DOHH2 (cell line): ENCODE results near the gene SCYL1.

Experiments used
- EZH2phosphoT487 ChIP-seq: fragments of 200-600 bp; sonication (generic); IDR thresholded peaks from 2 replicates; pipeline ENCODE4 v1.6.1; 2017; ENCODE audit warnings: borderline replicate concordance, mild to moderate bottlenecking, antibody characterized with exemption, low read length, moderate library complexity, mixed read lengths
- TF ChIP-seq, protein P1 (sequence below): fragments of 200-600 bp; sonication (generic); IDR thresholded peaks from one replicate; pipeline ENCODE4 v1.5.1; 2014; ENCODE audit warnings: antibody characterized with exemption, mild to moderate bottlenecking, low read depth, low read length; ENCODE audit not compliant: poor library complexity, severe bottlenecking

DNA sequence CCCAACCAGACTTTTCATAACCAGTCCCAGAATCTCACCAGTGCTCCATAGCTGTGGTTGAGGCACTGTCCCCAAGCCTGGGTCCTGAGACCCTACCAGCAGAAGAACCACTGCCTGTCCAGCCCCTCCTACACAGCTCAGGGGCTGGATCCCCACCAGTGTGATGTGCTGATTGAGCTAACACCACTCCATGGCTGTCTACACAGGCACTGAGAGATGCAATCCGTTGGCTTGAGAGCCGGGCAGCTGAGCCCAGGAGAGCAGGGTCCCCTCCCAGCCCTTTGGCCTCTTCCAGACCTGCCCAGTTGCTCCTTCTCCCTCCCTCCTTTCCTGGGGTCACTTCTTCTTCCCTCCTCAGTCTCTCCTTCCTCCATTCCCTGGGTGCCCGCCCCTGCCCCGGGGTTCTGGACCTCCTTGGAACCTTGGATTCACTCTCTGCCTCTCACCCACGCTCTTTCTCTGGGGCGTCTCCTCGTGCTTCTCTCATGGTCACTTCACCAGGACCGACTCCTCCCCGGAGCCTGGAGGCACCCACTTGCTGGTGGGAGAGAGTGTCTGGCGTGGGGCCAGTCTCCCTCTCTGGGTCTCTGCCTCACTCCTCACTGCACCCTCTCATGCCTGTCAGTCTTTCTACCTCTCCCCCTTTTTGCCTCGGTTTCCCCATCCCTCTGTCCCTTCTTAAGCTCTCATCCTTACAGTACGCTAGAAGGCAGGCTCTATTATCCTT, 706 bp upstream of the SCYL1 start:
- TF ChIP-seq, protein P1, sequence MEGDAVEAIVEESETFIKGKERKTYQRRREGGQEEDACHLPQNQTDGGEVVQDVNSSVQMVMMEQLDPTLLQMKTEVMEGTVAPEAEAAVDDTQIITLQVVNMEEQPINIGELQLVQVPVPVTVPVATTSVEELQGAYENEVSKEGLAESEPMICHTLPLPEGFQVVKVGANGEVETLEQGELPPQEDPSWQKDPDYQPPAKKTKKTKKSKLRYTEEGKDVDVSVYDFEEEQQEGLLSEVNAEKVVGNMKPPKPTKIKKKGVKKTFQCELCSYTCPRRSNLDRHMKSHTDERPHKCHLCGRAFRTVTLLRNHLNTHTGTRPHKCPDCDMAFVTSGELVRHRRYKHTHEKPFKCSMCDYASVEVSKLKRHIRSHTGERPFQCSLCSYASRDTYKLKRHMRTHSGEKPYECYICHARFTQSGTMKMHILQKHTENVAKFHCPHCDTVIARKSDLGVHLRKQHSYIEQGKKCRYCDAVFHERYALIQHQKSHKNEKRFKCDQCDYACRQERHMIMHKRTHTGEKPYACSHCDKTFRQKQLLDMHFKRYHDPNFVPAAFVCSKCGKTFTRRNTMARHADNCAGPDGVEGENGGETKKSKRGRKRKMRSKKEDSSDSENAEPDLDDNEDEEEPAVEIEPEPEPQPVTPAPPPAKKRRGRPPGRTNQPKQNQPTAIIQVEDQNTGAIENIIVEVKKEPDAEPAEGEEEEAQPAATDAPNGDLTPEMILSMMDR = no peak
- no peak for TF ChIP-seq EZH2phosphoT487
